ENCODE results near the gene ADGRG3. TPM values are rescaled to one million over a fixed set of nuclear protein-coding genes. Genes with fewer than 3 reads are reported as not detected.
A peak's percentile ranks its signal among the peaks of the same experiment; 100 is the strongest.

ADGRG3 gene
- total RNA-seq, 1 experiment from 2014 or later, result not detected

- no peak overlapping the region for H3K27ac Mint-ChIP-seq (ENCODE audit: unreplicated experiment)
- no peak overlapping the region for H3K4me3 Mint-ChIP-seq (ENCODE audit: low read depth, unreplicated experiment)
- TF ChIP-seq CTCF (IDR thresholded peaks at IDR 0.05; ENCODE audit: unreplicated experiment), result no peak
- no peaks in the 10 kb centered on the region for H3K4me1 Mint-ChIP-seq (ENCODE audit: low read depth, unreplicated experiment)
- intact Hi-C loops (cut with micrococcal nuclease; ENCODE audit: unreplicated experiment), result no loop called here
- CTCF ChIA-PET, result no interaction called here
- no TSS peak for BruUV-seq (replicated peaks)
- H3K36me3 Mint-ChIP-seq (ENCODE audit: insufficient read depth, unreplicated experiment), result peaks cover 80% of the 10 kb centered on the region
- no peaks in the 10 kb centered on the region for H3K9me3 Mint-ChIP-seq (ENCODE audit: low read depth, unreplicated experiment)
- DNase-seq, result no peak
- H3K27me3 Mint-ChIP-seq (ENCODE audit: unreplicated experiment), result no peaks in the 10 kb centered on the region
Observed at GRCh38 chr16:57660715-57661463, 7.2 kb upstream of the ADGRG3 start.

- no peak for DNase-seq
- intact Hi-C loops (cut with micrococcal nuclease; ENCODE audit: unreplicated experiment), result no loop called here
- TF ChIP-seq CTCF (IDR thresholded peaks at IDR 0.05; ENCODE audit: unreplicated experiment), result no peak
- Mint-ChIP-seq H3K27me3 (ENCODE audit: unreplicated experiment) (no peaks in the 10 kb centered on the region), H3K4me1 (ENCODE audit: low read depth, unreplicated experiment) (no peaks in the 10 kb centered on the region), H3K4me3 (ENCODE audit: low read depth, unreplicated experiment) (no peak overlapping the region), H3K9me3 (ENCODE audit: low read depth, unreplicated experiment) (no peaks in the 10 kb centered on the region), H3K27ac (ENCODE audit: unreplicated experiment) (peak overlapping the region; percentile 61), H3K36me3 (ENCODE audit: insufficient read depth, unreplicated experiment) (peaks cover 78% of the 10 kb centered on the region)
- no TSS peak for BruUV-seq (replicated peaks)
- CTCF ChIA-PET, result no interaction called here
Observed at GRCh38 chr16:57661510-57661909, 6.6 kb upstream of the ADGRG3 start.

GRCh38 chr16:57661936-57662906 is 5.9 kb upstream of the ADGRG3 start:
- H3K27ac Mint-ChIP-seq (ENCODE audit: unreplicated experiment), result peak overlapping the region; percentile 61
- H3K4me3 Mint-ChIP-seq (ENCODE audit: low read depth, unreplicated experiment), result no peak overlapping the region
- H3K4me1 Mint-ChIP-seq (ENCODE audit: low read depth, unreplicated experiment), result no peaks in the 10 kb centered on the region
- no peak for DNase-seq
- peaks cover 75% of the 10 kb centered on the region for H3K36me3 Mint-ChIP-seq (ENCODE audit: insufficient read depth, unreplicated experiment)
- TF ChIP-seq CTCF (IDR thresholded peaks at IDR 0.05; ENCODE audit: unreplicated experiment), result no peak
- CTCF ChIA-PET, result no interaction called here
- H3K9me3 Mint-ChIP-seq (ENCODE audit: low read depth, unreplicated experiment), result no peaks in the 10 kb centered on the region
- no peaks in the 10 kb centered on the region for H3K27me3 Mint-ChIP-seq (ENCODE audit: unreplicated experiment)
- intact Hi-C loops (cut with micrococcal nuclease; ENCODE audit: unreplicated experiment), result no loop called here
- BruUV-seq (replicated peaks), result no TSS peak

- no peak for DNase-seq
- Mint-ChIP-seq H3K36me3 (ENCODE audit: insufficient read depth, unreplicated experiment) (peaks cover 67% of the 10 kb centered on the region), H3K9me3 (ENCODE audit: low read depth, unreplicated experiment) (no peaks in the 10 kb centered on the region), H3K27me3 (ENCODE audit: unreplicated experiment) (peaks cover under 1% of the 10 kb centered on the region), H3K4me3 (ENCODE audit: low read depth, unreplicated experiment) (no peak overlapping the region), H3K27ac (ENCODE audit: unreplicated experiment) (no peak overlapping the region), H3K4me1 (ENCODE audit: low read depth, unreplicated experiment) (no peaks in the 10 kb centered on the region)
- no TSS peak for BruUV-seq (replicated peaks)
- intact Hi-C loops (cut with micrococcal nuclease; ENCODE audit: unreplicated experiment), result no loop called here
- CTCF ChIA-PET, result no interaction called here
- TF ChIP-seq CTCF (IDR thresholded peaks at IDR 0.05; ENCODE audit: unreplicated experiment), result no peak
Observed at GRCh38 chr16:57663436-57663835, 4.7 kb upstream of the ADGRG3 start.

Measured in Calu3 (cell line).